A673 (cell line): ENCODE results near the gene RNF187. TPM values are rescaled to one million over a fixed set of nuclear protein-coding genes. Genes with fewer than 3 reads are reported as not detected.
"Not testable (repeated sequence)": the region's sequence is repeated elsewhere in the genome, so short reads cannot be mapped to it uniquely, and the experiment has no call there.

ENCODE experiments used
- BruUV-seq: library from RNA; stranded (reverse); fragments of 400-500 nt; replicated peaks from 2 replicates; lab custom pipeline; 2021; lab: Mats Ljungman, UMichigan
- CTCF ChIA-PET: fragments of 300-600 bp; sonication (Branson Sonifier 250); formaldehyde crosslinking; loops from one replicate; lab custom pipeline; 2022; ENCODE audit warnings: antibody characterized with exemption; lab: Charles Lee
- POLR2A ChIA-PET: fragments of 300-600 bp; sonication (Branson Sonifier 250); formaldehyde crosslinking; loops from one replicate; lab custom pipeline; 2022; ENCODE audit warnings: antibody characterized with exemption; ENCODE audit not compliant: low non-redundant PET; lab: Charles Lee
- DNase-seq: peaks from one replicate; pipeline ENCODE4 v3.0.0-alpha.2; 2015; ENCODE audit warnings: low spot score
- H3K27ac ChIP-seq: fragments of 200-600 bp; sonication (generic); 2 replicates; pipeline ENCODE4 v1.5.1; 2016; ENCODE audit warnings: mixed run types, low read depth, mild to moderate bottlenecking, mixed read lengths, antibody characterized with exemption, low read length; ENCODE audit not compliant: poor library complexity, severe bottlenecking
- H3K27me3 ChIP-seq: fragments of 200-600 bp; sonication (generic); replicated peaks from 2 replicates; pipeline ENCODE4 v1.6.1; 2017; ENCODE audit warnings: mixed run types, low read depth, mild to moderate bottlenecking, mixed read lengths, antibody characterized with exemption, low read length; ENCODE audit not compliant: insufficient read depth, poor library complexity
- H3K36me3 ChIP-seq: fragments of 200-600 bp; sonication (generic); 2 replicates; pipeline ENCODE4 v1.6.1; 2016; ENCODE audit warnings: mixed run types, mild to moderate bottlenecking, mixed read lengths, antibody characterized with exemption, low read length; ENCODE audit not compliant: insufficient read depth, poor library complexity, severe bottlenecking
- H3K4me1 ChIP-seq: fragments of 200-600 bp; sonication (generic); 2 replicates; pipeline ENCODE4 v1.6.1; 2017; ENCODE audit warnings: mixed run types, mild to moderate bottlenecking, mixed read lengths, antibody characterized with exemption, low read length; ENCODE audit not compliant: insufficient read depth, poor library complexity, severe bottlenecking
- H3K4me3 ChIP-seq: fragments of 200-600 bp; sonication (generic); 2 replicates; pipeline ENCODE4 v1.5.1; 2016; ENCODE audit warnings: low read depth, mixed run types, mild to moderate bottlenecking, mixed read lengths, low read length; ENCODE audit not compliant: poor library complexity, severe bottlenecking
- H3K9me3 ChIP-seq: fragments of 200-600 bp; sonication (generic); 2 replicates; pipeline ENCODE4 v1.6.1; 2016; ENCODE audit warnings: mixed run types, low read depth, mild to moderate bottlenecking, mixed read lengths, antibody characterized with exemption, low read length; ENCODE audit not compliant: poor library complexity, severe bottlenecking
- CTCF ChIP-seq: fragments of 300-800, 200-600 bp; sonication (generic); conservative IDR thresholded peaks from 2 replicates; pipeline ENCODE4 v1.5.1; 2017; ENCODE audit warnings: low read depth, mild to moderate bottlenecking, antibody characterized with exemption, low read length, moderate library complexity, mixed read lengths
- EZH2 ChIP-seq: fragments of 200-600 bp; sonication (generic); IDR thresholded peaks from 2 replicates; pipeline ENCODE4 v1.6.1; 2017; ENCODE audit warnings: borderline replicate concordance, low read depth, mild to moderate bottlenecking, mixed read lengths, antibody characterized with exemption, low read length; ENCODE audit not compliant: poor library complexity, severe bottlenecking
- intact Hi-C: fragments of 100-400 bp; cut with micrococcal nuclease; formaldehyde crosslinking; loops from one replicate; pipeline ENCODE4 v1.10.0; 2022; ENCODE audit not compliant: unreplicated experiment
- total RNA-seq: library from RNA; stranded (reverse); gene quantifications from 2 replicates; pipeline ENCODE4 v1.2.3, GENCODE V29; 2021

The RNF187 gene
- total RNA-seq, 1 experiment from 2014 or later = 146 TPM

- TF ChIP-seq CTCF = peak; percentile 96
- no peak for TF ChIP-seq EZH2
- ChIA-PET POLR2A (no interaction called here), CTCF (no interaction called here)
- no peak overlapping the region for H3K4me3 ChIP-seq
- H3K27ac ChIP-seq = no peak overlapping the region
- no peaks in the 10 kb centered on the region for H3K27me3 ChIP-seq
- intact Hi-C loops = loop anchor here (5.0 kb wide), 1 partner anchor 124 kb away; no protein-coding TSS in a partner anchor
- H3K4me1 ChIP-seq = peaks cover 3% of the 10 kb centered on the region
- H3K9me3 ChIP-seq = no peaks in the 10 kb centered on the region
- no TSS peak for BruUV-seq
- H3K36me3 ChIP-seq = no peaks in the 10 kb centered on the region
- peak; percentile 89 for DNase-seq
Measured at GRCh38 chr1:228500901-228501871, 14.0 kb downstream of the RNF187 start.

- no peak for TF ChIP-seq EZH2
- TF ChIP-seq CTCF = no peak
- H3K4me1 ChIP-seq = peaks cover 3% of the 10 kb centered on the region
- no peaks in the 10 kb centered on the region for H3K27me3 ChIP-seq
- CTCF ChIA-PET = no interaction called here
- H3K27ac ChIP-seq = no peak overlapping the region
- DNase-seq = no peak
- no TSS peak for BruUV-seq
- no peaks in the 10 kb centered on the region for H3K9me3 ChIP-seq
- intact Hi-C loops = loop anchor here (5.0 kb wide), 1 partner anchor 125 kb away; no protein-coding TSS in a partner anchor
- POLR2A ChIA-PET = no interaction called here
- H3K36me3 ChIP-seq = no peaks in the 10 kb centered on the region
- H3K4me3 ChIP-seq = no peak overlapping the region
Measured at GRCh38 chr1:228502522-228502921, 15.3 kb downstream of the RNF187 start.

GRCh38 chr1:228505944-228506343 lies 18.8 kb downstream of the RNF187 start:
- DNase-seq, BruUV-seq, H3K4me3 ChIP-seq, H3K4me1 ChIP-seq, POLR2A ChIA-PET, H3K9me3 ChIP-seq, intact Hi-C loops, CTCF ChIA-PET, H3K27ac ChIP-seq, H3K36me3 ChIP-seq: not testable (repeated sequence)
- H3K27me3 ChIP-seq = peaks cover 10% of the 10 kb centered on the region
